Activated B cell treated with CpG ODN at 0.5 μM for 24 hours (primary cell): ENCODE results near the gene TRDMT1. TPM values are rescaled to one million over a fixed set of nuclear protein-coding genes. Genes with fewer than 3 reads are reported as not detected.

Experiments used
- ATAC-seq: fragments of 200-7000 bp; cut with Tn5 transposase; one replicate; pipeline ENCODE4 v1.10.0; 2021; ENCODE audit warnings: low read depth, mild to moderate bottlenecking, moderate library complexity
- CTCF ChIA-PET: fragments of 350-600 bp; sonication (Branson Sonifier 250); formaldehyde crosslinking; loops from one replicate; lab custom pipeline; 2021; ENCODE audit warnings: antibody characterized with exemption; lab: Charles Lee
- POLR2A ChIA-PET: fragments of 350-600 bp; sonication (Branson Sonifier 250); formaldehyde crosslinking; loops from one replicate; lab custom pipeline; 2021; ENCODE audit warnings: antibody characterized with exemption; lab: Charles Lee
- DNase-seq: peaks from one replicate; pipeline ENCODE4 v3.0.0; 2022
- H3K27ac Mint-ChIP-seq: one replicate; pipeline ENCODE4 v1.8.0; 2020; ENCODE audit warnings: mixed read lengths
- H3K27me3 Mint-ChIP-seq: one replicate; pipeline ENCODE4 v1.8.0; 2021; ENCODE audit warnings: mixed read lengths
- H3K36me3 Mint-ChIP-seq: one replicate; pipeline ENCODE4 v1.8.0; 2021; ENCODE audit warnings: low read depth, mixed read lengths
- H3K4me1 Mint-ChIP-seq: one replicate; pipeline ENCODE4 v1.8.0; 2021; ENCODE audit warnings: mixed read lengths
- H3K4me3 Mint-ChIP-seq: one replicate; pipeline ENCODE4 v1.8.0; 2020; ENCODE audit warnings: mild to moderate bottlenecking, mixed read lengths
- H3K9me3 Mint-ChIP-seq: one replicate; pipeline ENCODE4 v1.8.0; 2020; ENCODE audit warnings: mixed read lengths
- CTCF ChIP-seq: fragments of 200-600 bp; IDR thresholded peaks from one replicate; pipeline ENCODE4 v1.8.0; 2022; ENCODE audit warnings: antibody characterized with exemption, mild to moderate bottlenecking
- intact Hi-C: fragments of 100-400 bp; cut with micrococcal nuclease; formaldehyde crosslinking; loops from one replicate; pipeline ENCODE4 v1.15.1; 2024
- total RNA-seq: library from RNA; stranded (reverse); gene quantifications from 2 replicates; pipeline ENCODE4 v1.2.3, GENCODE V29; 2022

The TRDMT1 gene
- total RNA-seq, 1 donor from 2014 or later = 19.9 TPM

- Mint-ChIP-seq H3K36me3 (peaks cover 13% of the 10 kb centered on the region), H3K4me1 (no peaks in the 10 kb centered on the region), H3K4me3 (no peak overlapping the region), H3K9me3 (no peaks in the 10 kb centered on the region), H3K27ac (no peak overlapping the region), H3K27me3 (no peaks in the 10 kb centered on the region)
- no peak for TF ChIP-seq CTCF
- CTCF ChIA-PET = no interaction called here
- POLR2A ChIA-PET = no interaction called here
- ATAC-seq = no peak
- no peak for DNase-seq
- intact Hi-C loops = loop anchor here (5.0 kb wide), 1 partner anchor 75 kb away; no protein-coding TSS in a partner anchor
These were observed 44.4 kb downstream of the TRDMT1 start for GRCh38 chr10:17157024-17157423.

GRCh38 chr10:17155826-17156225 lies 45.6 kb downstream of the TRDMT1 start:
- TF ChIP-seq CTCF = no peak
- Mint-ChIP-seq H3K4me1 (no peaks in the 10 kb centered on the region), H3K27me3 (no peaks in the 10 kb centered on the region), H3K4me3 (no peak overlapping the region), H3K36me3 (peaks cover 11% of the 10 kb centered on the region), H3K9me3 (no peaks in the 10 kb centered on the region), H3K27ac (no peak overlapping the region)
- DNase-seq = no peak
- ChIA-PET CTCF (no interaction called here), POLR2A (no interaction called here)
- intact Hi-C loops = loop anchor here (5.0 kb wide), 1 partner anchor 76 kb away; no protein-coding TSS in a partner anchor
- no peak for ATAC-seq

GRCh38 chr10:17154116-17154515 lies 47.4 kb downstream of the TRDMT1 start:
- H3K27ac Mint-ChIP-seq = no peak overlapping the region
- no peaks in the 10 kb centered on the region for H3K9me3 Mint-ChIP-seq
- peaks cover 13% of the 10 kb centered on the region for H3K36me3 Mint-ChIP-seq
- no peak overlapping the region for H3K4me3 Mint-ChIP-seq
- intact Hi-C loops = no loop called here
- CTCF ChIA-PET = no interaction called here
- no peaks in the 10 kb centered on the region for H3K27me3 Mint-ChIP-seq
- DNase-seq (no peak), ATAC-seq (no peak)
- POLR2A ChIA-PET = no interaction called here
- no peaks in the 10 kb centered on the region for H3K4me1 Mint-ChIP-seq
- TF ChIP-seq CTCF = no peak

- no peak for DNase-seq
- no peak for ATAC-seq
- TF ChIP-seq CTCF = no peak
- intact Hi-C loops = no loop called here
- Mint-ChIP-seq H3K4me3 (no peak overlapping the region), H3K27me3 (no peaks in the 10 kb centered on the region), H3K36me3 (peaks cover 13% of the 10 kb centered on the region), H3K27ac (no peak overlapping the region), H3K4me1 (no peaks in the 10 kb centered on the region), H3K9me3 (no peaks in the 10 kb centered on the region)
- ChIA-PET CTCF (no interaction called here), POLR2A (interaction anchor here (0.7 kb wide), 1 partner anchor 15 kb away, joined by 3 read pairs; no protein-coding TSS in a partner anchor)
These were observed 48.2 kb downstream of the TRDMT1 start for GRCh38 chr10:17153321-17153720.

- H3K4me3 Mint-ChIP-seq = no peak overlapping the region
- H3K9me3 Mint-ChIP-seq = no peaks in the 10 kb centered on the region
- POLR2A ChIA-PET = no interaction called here
- peaks cover 18% of the 10 kb centered on the region for H3K36me3 Mint-ChIP-seq
- intact Hi-C loops = no loop called here
- ATAC-seq (no peak), DNase-seq (no peak)
- no peak overlapping the region for H3K27ac Mint-ChIP-seq
- no peak for TF ChIP-seq CTCF
- no peaks in the 10 kb centered on the region for H3K4me1 Mint-ChIP-seq
- H3K27me3 Mint-ChIP-seq = no peaks in the 10 kb centered on the region
- CTCF ChIA-PET = interaction anchor here (0.6 kb wide), 1 partner anchor 100 kb away, joined by 3 read pairs; no protein-coding TSS in a partner anchor
These were observed 49.8 kb downstream of the TRDMT1 start for GRCh38 chr10:17151716-17152115.
